HepG2 (cell line): ENCODE measurements around the gene EPS8L1. TPM values are rescaled to one million over a fixed set of nuclear protein-coding genes. Genes with fewer than 3 reads are reported as not detected.
A peak's percentile ranks its signal among the peaks of the same experiment; 100 is the strongest.

Source experiments
- GABPB1 ChIP-seq: IDR thresholded peaks from 2 replicates; pipeline ENCODE4 v1.6.1; 2016; ENCODE audit warnings: mild to moderate bottlenecking, missing genetic modification reagents, moderate library complexity, missing compliant biosample characterization
- ISL2 ChIP-seq: sonication (generic); formaldehyde crosslinking; IDR thresholded peaks from 2 replicates; pipeline ENCODE4 v1.5.0; 2020; ENCODE audit warnings: missing genetic modification reagents
- KAT2B ChIP-seq: fragments of 150-350 bp; IDR thresholded peaks from 2 replicates; pipeline ENCODE4 v1.6.1; 2014; ENCODE audit warnings: low read depth, low read length, borderline replicate concordance
- KLF13 ChIP-seq: sonication (generic); formaldehyde crosslinking; IDR thresholded peaks from 2 replicates; pipeline ENCODE4 v1.4.0; 2020; ENCODE audit warnings: mild to moderate bottlenecking, missing genetic modification reagents
- MAFK ChIP-seq, 2 experiments: IDR thresholded peaks in 1 of 2; conservative IDR thresholded peaks in 1 of 2; 2 replicates each; pipeline ENCODE4 v1.6.1; 2011; ENCODE audit warnings: improper control_type of control experiment in 2 of 2, low read length in 2 of 2
- MED1 ChIP-seq: sonication (generic); formaldehyde crosslinking; IDR thresholded peaks from 2 replicates; pipeline ENCODE4 v1.4.0; 2020; ENCODE audit warnings: missing genetic modification reagents
- MEF2D ChIP-seq: sonication (generic); formaldehyde crosslinking; IDR thresholded peaks from 2 replicates; pipeline ENCODE4 v1.5.1; 2020; ENCODE audit warnings: mild to moderate bottlenecking, missing genetic modification reagents
- MLLT10 ChIP-seq: sonication (generic); formaldehyde crosslinking; IDR thresholded peaks from 2 replicates; pipeline ENCODE4 v1.4.0; 2020; ENCODE audit warnings: missing genetic modification reagents
- MLXIP ChIP-seq: sonication (generic); formaldehyde crosslinking; IDR thresholded peaks from 2 replicates; pipeline ENCODE4 v1.9.0; 2021; ENCODE audit warnings: missing genetic modification reagents, borderline replicate concordance
- NFYB ChIP-seq: sonication (generic); formaldehyde crosslinking; IDR thresholded peaks from 2 replicates; pipeline ENCODE4 v1.4.0; 2020; ENCODE audit warnings: missing genetic modification reagents
- NONO ChIP-seq, 2 experiments: fragments of 450-650 bp in 1 of 2; sonication (generic) in 1 of 2; formaldehyde crosslinking in 1 of 2; IDR thresholded peaks in 1 of 2; conservative IDR thresholded peaks in 1 of 2; 2 replicates each; pipeline versions ENCODE4 v1.6.1 to v1.8.0; 2017 to 2022; ENCODE audit warnings: mild to moderate bottlenecking in 1 of 2, missing genetic modification reagents in 1 of 2, moderate library complexity in 1 of 2
- POLR2G ChIP-seq: fragments of 200-400 bp; formaldehyde crosslinking; IDR thresholded peaks from 2 replicates; pipeline ENCODE4 v1.6.1; 2018; ENCODE audit warnings: mild to moderate bottlenecking, low read depth, low read length, moderate library complexity
- RBFOX2 ChIP-seq: fragments of 200-400 bp; formaldehyde crosslinking; IDR thresholded peaks from 2 replicates; pipeline ENCODE4 v1.6.1; 2017; ENCODE audit warnings: low read depth, mild to moderate bottlenecking, low read length
- SIN3A ChIP-seq: IDR thresholded peaks from 2 replicates; pipeline ENCODE4 v1.6.1; 2011; ENCODE audit warnings: low read depth, mild to moderate bottlenecking, control low read depth, low read length, borderline replicate concordance
- TGIF2 ChIP-seq: IDR thresholded peaks from 2 replicates; pipeline ENCODE4 v1.6.1; 2016; ENCODE audit warnings: control low read depth, missing compliant biosample characterization
- YEATS2 ChIP-seq: sonication (generic); formaldehyde crosslinking; IDR thresholded peaks from 2 replicates; pipeline ENCODE4 v1.4.0; 2020; ENCODE audit warnings: missing genetic modification reagents, borderline replicate concordance
- ZKSCAN5 ChIP-seq: sonication (generic); formaldehyde crosslinking; IDR thresholded peaks from 2 replicates; pipeline ENCODE4 v1.5.1; 2020; ENCODE audit warnings: mild to moderate bottlenecking, missing genetic modification reagents
- ZNF143 ChIP-seq: sonication (generic); formaldehyde crosslinking; IDR thresholded peaks from 2 replicates; pipeline ENCODE4 v1.4.0; 2020; ENCODE audit warnings: missing genetic modification reagents
- ZNF34 ChIP-seq: sonication (generic); formaldehyde crosslinking; IDR thresholded peaks from 2 replicates; pipeline ENCODE4 v1.4.0; 2020; ENCODE audit warnings: mild to moderate bottlenecking, missing genetic modification reagents, borderline replicate concordance
- ZNF564 ChIP-seq: sonication (generic); formaldehyde crosslinking; IDR thresholded peaks from 2 replicates; pipeline ENCODE4 v1.8.1; 2023; ENCODE audit warnings: mild to moderate bottlenecking, missing genetic modification reagents
- ZNF644 ChIP-seq: IDR thresholded peaks from 2 replicates; pipeline ENCODE4 v1.6.1; 2016; ENCODE audit warnings: low read depth
- ZNF773 ChIP-seq: sonication (generic); formaldehyde crosslinking; IDR thresholded peaks from 2 replicates; pipeline ENCODE4 v1.4.0; 2020; ENCODE audit warnings: missing genetic modification reagents, borderline replicate concordance
- polyA plus RNA-seq, 8 experiments: library from polyadenylated mRNA; depleted of rRNA in 3 of 8; stranded (reverse) in 7 of 8; unstranded in 1 of 8; fragments of >200 nt; fragmentation: Illumina TruSeq in 4 of 8; extraction: Trizol in 4 of 8; gene quantifications; 2 replicates each; pipeline versions ENCODE4 v1.2.1 to v1.2.3, GENCODE V29; 2011 to 2016; ENCODE audit warnings: low read depth in 4 of 8, missing spikeins in 1 of 8, mixed read lengths in 1 of 8; ENCODE audit not compliant: insufficient read depth in 1 of 8
- total RNA-seq, 5 experiments: library from RNA; depleted of rRNA; stranded (reverse); fragments of >200 nt; fragmentation: Illumina TruSeq; extraction: Trizol; gene quantifications; 2 replicates each; pipeline ENCODE4 v1.2.3, GENCODE V29; 2016; ENCODE audit warnings: low read depth in 1 of 5
- TF ChIP-seq, protein P1 (sequence below): fragments of 450-650 bp; IDR thresholded peaks from 2 replicates; pipeline ENCODE4 v1.6.1; 2017; ENCODE audit warnings: mild to moderate bottlenecking
- TF ChIP-seq, protein P2 (sequence below): sonication (generic); formaldehyde crosslinking; IDR thresholded peaks from 2 replicates; pipeline ENCODE4 v1.8.0; 2022; ENCODE audit warnings: mild to moderate bottlenecking, missing genetic modification reagents; ENCODE audit not compliant: insufficient replicate concordance

EPS8L1 gene
- total and polyA plus RNA-seq, 2 of the 13 experiments (the other 11 are each of a cell fraction or from before 2014, with no cell fraction given): 3.0 to 6.3 TPM

GRCh38 chr19:55117663-55118391 lies 42.2 kb downstream of the EPS8L1 start (continued):
- TF ChIP-seq, protein P1, sequence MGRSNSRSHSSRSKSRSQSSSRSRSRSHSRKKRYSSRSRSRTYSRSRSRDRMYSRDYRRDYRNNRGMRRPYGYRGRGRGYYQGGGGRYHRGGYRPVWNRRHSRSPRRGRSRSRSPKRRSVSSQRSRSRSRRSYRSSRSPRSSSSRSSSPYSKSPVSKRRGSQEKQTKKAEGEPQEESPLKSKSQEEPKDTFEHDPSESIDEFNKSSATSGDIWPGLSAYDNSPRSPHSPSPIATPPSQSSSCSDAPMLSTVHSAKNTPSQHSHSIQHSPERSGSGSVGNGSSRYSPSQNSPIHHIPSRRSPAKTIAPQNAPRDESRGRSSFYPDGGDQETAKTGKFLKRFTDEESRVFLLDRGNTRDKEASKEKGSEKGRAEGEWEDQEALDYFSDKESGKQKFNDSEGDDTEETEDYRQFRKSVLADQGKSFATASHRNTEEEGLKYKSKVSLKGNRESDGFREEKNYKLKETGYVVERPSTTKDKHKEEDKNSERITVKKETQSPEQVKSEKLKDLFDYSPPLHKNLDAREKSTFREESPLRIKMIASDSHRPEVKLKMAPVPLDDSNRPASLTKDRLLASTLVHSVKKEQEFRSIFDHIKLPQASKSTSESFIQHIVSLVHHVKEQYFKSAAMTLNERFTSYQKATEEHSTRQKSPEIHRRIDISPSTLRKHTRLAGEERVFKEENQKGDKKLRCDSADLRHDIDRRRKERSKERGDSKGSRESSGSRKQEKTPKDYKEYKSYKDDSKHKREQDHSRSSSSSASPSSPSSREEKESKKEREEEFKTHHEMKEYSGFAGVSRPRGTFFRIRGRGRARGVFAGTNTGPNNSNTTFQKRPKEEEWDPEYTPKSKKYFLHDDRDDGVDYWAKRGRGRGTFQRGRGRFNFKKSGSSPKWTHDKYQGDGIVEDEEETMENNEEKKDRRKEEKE: no peak
- TF ChIP-seq ISL2 (CRISPR knock-in tag): peak; percentile 63; the same call in 1 of the 2 replicates
- TF ChIP-seq MLXIP (CRISPR knock-in tag): no peak
- TF ChIP-seq MLLT10 (CRISPR knock-in tag): no peak
- no peak for TF ChIP-seq ZNF564 (CRISPR knock-in tag)
- no peak; the same call in 1 of the 2 replicates for TF ChIP-seq RBFOX2
- TF ChIP-seq ZNF143 (CRISPR knock-in tag): peak; percentile 93
- no peak for TF ChIP-seq MAFK (conservative IDR thresholded peaks at IDR 0.05 in 1 of 2, IDR thresholded peaks at IDR 0.05 in 1 of 2; ENCODE audit: low read length in 2 of 2)
- TF ChIP-seq YEATS2 (CRISPR knock-in tag): peak; percentile 90
- TF ChIP-seq, protein P2, sequence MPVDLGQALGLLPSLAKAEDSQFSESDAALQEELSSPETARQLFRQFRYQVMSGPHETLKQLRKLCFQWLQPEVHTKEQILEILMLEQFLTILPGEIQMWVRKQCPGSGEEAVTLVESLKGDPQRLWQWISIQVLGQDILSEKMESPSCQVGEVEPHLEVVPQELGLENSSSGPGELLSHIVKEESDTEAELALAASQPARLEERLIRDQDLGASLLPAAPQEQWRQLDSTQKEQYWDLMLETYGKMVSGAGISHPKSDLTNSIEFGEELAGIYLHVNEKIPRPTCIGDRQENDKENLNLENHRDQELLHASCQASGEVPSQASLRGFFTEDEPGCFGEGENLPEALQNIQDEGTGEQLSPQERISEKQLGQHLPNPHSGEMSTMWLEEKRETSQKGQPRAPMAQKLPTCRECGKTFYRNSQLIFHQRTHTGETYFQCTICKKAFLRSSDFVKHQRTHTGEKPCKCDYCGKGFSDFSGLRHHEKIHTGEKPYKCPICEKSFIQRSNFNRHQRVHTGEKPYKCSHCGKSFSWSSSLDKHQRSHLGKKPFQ (CRISPR knock-in tag): no peak
- TF ChIP-seq ZNF644 (CRISPR knock-in tag): no peak
- peak; percentile 52; the same call in 1 of the 2 replicates for TF ChIP-seq MED1 (CRISPR knock-in tag)
- 0 out of 2 replicates have a peak, but pooled peaks have one; percentile 29 for TF ChIP-seq TGIF2 (CRISPR knock-in tag)
- TF ChIP-seq KLF13: no peak
- TF ChIP-seq KAT2B: no peak
- no peak for TF ChIP-seq ZNF34 (CRISPR knock-in tag)
- peak; percentile 93 for TF ChIP-seq GABPB1
- peak; percentile 55; the same call in 1 of the 2 replicates for TF ChIP-seq SIN3A
- TF ChIP-seq NFYB (CRISPR knock-in tag): peak; percentile 78
- TF ChIP-seq POLR2G: peak; percentile 81
- TF ChIP-seq ZNF773: no peak
- no peak for TF ChIP-seq NONO (IDR thresholded peaks at IDR 0.05)
- no peak; the same call in 1 of the 2 replicates for TF ChIP-seq NONO (CRISPR knock-in tag; conservative IDR thresholded peaks at IDR 0.05)
- TF ChIP-seq MEF2D: no peak; the same call in 1 of the 2 replicates
- no peak for TF ChIP-seq ZKSCAN5
